A673 (cell line): Measurements from ENCODE around the gene HBA1. TPM values are rescaled to one million over a fixed set of nuclear protein-coding genes. Genes with fewer than 3 reads are reported as not detected.
"Not testable (repeated sequence)": the region's sequence is repeated elsewhere in the genome, so short reads cannot be mapped to it uniquely, and the experiment has no call there.

Experiments used
- BruUV-seq: library from RNA; stranded (reverse); fragments of 400-500 nt; replicated peaks from 2 replicates; lab custom pipeline; 2021; lab: Mats Ljungman, UMichigan
- CTCF ChIA-PET: fragments of 300-600 bp; sonication (Branson Sonifier 250); formaldehyde crosslinking; loops from one replicate; lab custom pipeline; 2022; ENCODE audit warnings: antibody characterized with exemption; lab: Charles Lee
- POLR2A ChIA-PET: fragments of 300-600 bp; sonication (Branson Sonifier 250); formaldehyde crosslinking; loops from one replicate; lab custom pipeline; 2022; ENCODE audit warnings: antibody characterized with exemption; ENCODE audit not compliant: low non-redundant PET; lab: Charles Lee
- DNase-seq: peaks from one replicate; pipeline ENCODE4 v3.0.0-alpha.2; 2015; ENCODE audit warnings: low spot score
- H3K27ac ChIP-seq: fragments of 200-600 bp; sonication (generic); 2 replicates; pipeline ENCODE4 v1.5.1; 2016; ENCODE audit warnings: mixed run types, low read depth, mild to moderate bottlenecking, mixed read lengths, antibody characterized with exemption, low read length; ENCODE audit not compliant: poor library complexity, severe bottlenecking
- H3K27me3 ChIP-seq: fragments of 200-600 bp; sonication (generic); replicated peaks from 2 replicates; pipeline ENCODE4 v1.6.1; 2017; ENCODE audit warnings: mixed run types, low read depth, mild to moderate bottlenecking, mixed read lengths, antibody characterized with exemption, low read length; ENCODE audit not compliant: insufficient read depth, poor library complexity
- H3K36me3 ChIP-seq: fragments of 200-600 bp; sonication (generic); 2 replicates; pipeline ENCODE4 v1.6.1; 2016; ENCODE audit warnings: mixed run types, mild to moderate bottlenecking, mixed read lengths, antibody characterized with exemption, low read length; ENCODE audit not compliant: insufficient read depth, poor library complexity, severe bottlenecking
- H3K4me1 ChIP-seq: fragments of 200-600 bp; sonication (generic); 2 replicates; pipeline ENCODE4 v1.6.1; 2017; ENCODE audit warnings: mixed run types, mild to moderate bottlenecking, mixed read lengths, antibody characterized with exemption, low read length; ENCODE audit not compliant: insufficient read depth, poor library complexity, severe bottlenecking
- H3K4me3 ChIP-seq: fragments of 200-600 bp; sonication (generic); 2 replicates; pipeline ENCODE4 v1.5.1; 2016; ENCODE audit warnings: low read depth, mixed run types, mild to moderate bottlenecking, mixed read lengths, low read length; ENCODE audit not compliant: poor library complexity, severe bottlenecking
- H3K9me3 ChIP-seq: fragments of 200-600 bp; sonication (generic); 2 replicates; pipeline ENCODE4 v1.6.1; 2016; ENCODE audit warnings: mixed run types, low read depth, mild to moderate bottlenecking, mixed read lengths, antibody characterized with exemption, low read length; ENCODE audit not compliant: poor library complexity, severe bottlenecking
- EZH2 ChIP-seq: fragments of 200-600 bp; sonication (generic); IDR thresholded peaks from 2 replicates; pipeline ENCODE4 v1.6.1; 2017; ENCODE audit warnings: borderline replicate concordance, low read depth, mild to moderate bottlenecking, mixed read lengths, antibody characterized with exemption, low read length; ENCODE audit not compliant: poor library complexity, severe bottlenecking
- intact Hi-C: fragments of 100-400 bp; cut with micrococcal nuclease; formaldehyde crosslinking; loops from one replicate; pipeline ENCODE4 v1.10.0; 2022; ENCODE audit not compliant: unreplicated experiment
- total RNA-seq: library from RNA; stranded (reverse); gene quantifications from 2 replicates; pipeline ENCODE4 v1.2.3, GENCODE V29; 2021
- TF ChIP-seq, protein P1 (sequence below): fragments of 300-800, 200-600 bp; sonication (generic); conservative IDR thresholded peaks from 2 replicates; pipeline ENCODE4 v1.5.1; 2017; ENCODE audit warnings: low read depth, mild to moderate bottlenecking, antibody characterized with exemption, low read length, moderate library complexity, mixed read lengths

The HBA1 gene
- total RNA-seq, 1 experiment from 2014 or later: 5.9 TPM

DNA sequence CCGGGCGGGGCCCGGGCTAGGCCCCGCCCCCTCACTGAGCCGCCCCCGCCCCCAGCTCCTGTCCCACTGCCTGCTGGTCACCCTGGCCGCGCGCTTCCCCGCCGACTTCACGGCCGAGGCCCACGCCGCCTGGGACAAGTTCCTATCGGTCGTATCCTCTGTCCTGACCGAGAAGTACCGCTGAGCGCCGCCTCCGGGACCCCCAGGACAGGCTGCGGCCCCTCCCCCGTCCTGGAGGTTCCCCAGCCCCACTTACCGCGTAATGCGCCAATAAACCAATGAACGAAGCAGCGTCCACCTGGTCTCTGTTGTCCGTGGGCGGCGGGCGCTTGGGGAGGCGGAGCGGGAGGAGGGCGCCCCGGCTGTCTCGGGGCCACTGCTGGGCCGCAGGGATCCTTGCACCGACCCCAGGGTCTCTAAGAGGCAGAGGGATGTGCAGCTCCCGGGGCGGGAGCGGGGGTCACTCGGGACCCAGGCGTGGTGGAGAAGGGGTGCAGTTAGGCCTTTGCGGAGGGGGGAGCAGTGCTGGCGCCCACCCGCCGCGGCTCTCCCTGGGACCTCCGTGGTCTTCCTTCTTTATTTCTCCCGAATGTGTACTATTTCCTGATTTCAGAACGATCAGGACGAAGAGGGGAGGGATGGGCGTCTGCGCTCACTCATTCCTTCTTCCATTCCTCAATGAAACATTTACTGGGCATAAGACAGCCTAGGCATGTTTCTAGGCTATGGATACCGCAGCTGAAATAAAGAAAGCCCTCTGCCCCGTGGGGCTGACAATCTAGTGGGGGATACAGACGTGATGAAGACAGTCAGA is 22.1 kb upstream of the HBA1 start:
- CTCF ChIA-PET: no interaction called here
- intact Hi-C loops: no loop called here
- Histone ChIP-seq H3K4me1 (no peaks in the 10 kb centered on the region), H3K27me3 (no peaks in the 10 kb centered on the region), H3K27ac (no peak overlapping the region), H3K4me3 (peak overlapping the region; percentile 57), H3K9me3 (no peaks in the 10 kb centered on the region), H3K36me3 (no peaks in the 10 kb centered on the region)
- peak; percentile 63 for DNase-seq
- TF ChIP-seq, protein P1, sequence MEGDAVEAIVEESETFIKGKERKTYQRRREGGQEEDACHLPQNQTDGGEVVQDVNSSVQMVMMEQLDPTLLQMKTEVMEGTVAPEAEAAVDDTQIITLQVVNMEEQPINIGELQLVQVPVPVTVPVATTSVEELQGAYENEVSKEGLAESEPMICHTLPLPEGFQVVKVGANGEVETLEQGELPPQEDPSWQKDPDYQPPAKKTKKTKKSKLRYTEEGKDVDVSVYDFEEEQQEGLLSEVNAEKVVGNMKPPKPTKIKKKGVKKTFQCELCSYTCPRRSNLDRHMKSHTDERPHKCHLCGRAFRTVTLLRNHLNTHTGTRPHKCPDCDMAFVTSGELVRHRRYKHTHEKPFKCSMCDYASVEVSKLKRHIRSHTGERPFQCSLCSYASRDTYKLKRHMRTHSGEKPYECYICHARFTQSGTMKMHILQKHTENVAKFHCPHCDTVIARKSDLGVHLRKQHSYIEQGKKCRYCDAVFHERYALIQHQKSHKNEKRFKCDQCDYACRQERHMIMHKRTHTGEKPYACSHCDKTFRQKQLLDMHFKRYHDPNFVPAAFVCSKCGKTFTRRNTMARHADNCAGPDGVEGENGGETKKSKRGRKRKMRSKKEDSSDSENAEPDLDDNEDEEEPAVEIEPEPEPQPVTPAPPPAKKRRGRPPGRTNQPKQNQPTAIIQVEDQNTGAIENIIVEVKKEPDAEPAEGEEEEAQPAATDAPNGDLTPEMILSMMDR: no peak
- no peak for TF ChIP-seq EZH2
- POLR2A ChIA-PET: no interaction called here
- no TSS peak for BruUV-seq

DNA sequence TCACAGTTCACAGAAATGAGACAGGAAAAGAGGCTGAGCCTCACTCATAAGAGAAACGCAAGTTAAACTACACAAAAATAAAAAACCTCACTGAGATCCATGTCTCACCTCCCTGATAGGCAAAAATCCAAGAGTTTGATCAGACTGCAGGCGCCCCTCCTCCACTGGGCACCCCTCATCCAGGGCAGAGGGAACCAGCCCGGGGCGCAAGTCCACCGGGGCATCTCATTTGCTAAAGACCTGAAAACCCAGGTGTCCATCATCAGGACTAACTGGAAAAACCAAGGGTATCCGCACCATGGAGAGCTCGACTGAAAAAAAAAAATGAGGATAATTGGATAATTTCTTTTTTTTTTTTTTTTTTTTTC is 21.5 kb upstream of the HBA1 start:
- H3K9me3 ChIP-seq: no peaks in the 10 kb centered on the region
- H3K4me1 ChIP-seq: no peaks in the 10 kb centered on the region
- no peaks in the 10 kb centered on the region for H3K36me3 ChIP-seq
- POLR2A ChIA-PET: no interaction called here
- DNase-seq: no peak
- CTCF ChIA-PET: no interaction called here
- H3K27me3 ChIP-seq: no peaks in the 10 kb centered on the region
- no peak overlapping the region for H3K27ac ChIP-seq
- peak overlapping the region; percentile 57 for H3K4me3 ChIP-seq
- intact Hi-C loops: no loop called here
- no TSS peak for BruUV-seq
- no peak for TF ChIP-seq EZH2
- TF ChIP-seq, protein P1: no peak

DNA sequence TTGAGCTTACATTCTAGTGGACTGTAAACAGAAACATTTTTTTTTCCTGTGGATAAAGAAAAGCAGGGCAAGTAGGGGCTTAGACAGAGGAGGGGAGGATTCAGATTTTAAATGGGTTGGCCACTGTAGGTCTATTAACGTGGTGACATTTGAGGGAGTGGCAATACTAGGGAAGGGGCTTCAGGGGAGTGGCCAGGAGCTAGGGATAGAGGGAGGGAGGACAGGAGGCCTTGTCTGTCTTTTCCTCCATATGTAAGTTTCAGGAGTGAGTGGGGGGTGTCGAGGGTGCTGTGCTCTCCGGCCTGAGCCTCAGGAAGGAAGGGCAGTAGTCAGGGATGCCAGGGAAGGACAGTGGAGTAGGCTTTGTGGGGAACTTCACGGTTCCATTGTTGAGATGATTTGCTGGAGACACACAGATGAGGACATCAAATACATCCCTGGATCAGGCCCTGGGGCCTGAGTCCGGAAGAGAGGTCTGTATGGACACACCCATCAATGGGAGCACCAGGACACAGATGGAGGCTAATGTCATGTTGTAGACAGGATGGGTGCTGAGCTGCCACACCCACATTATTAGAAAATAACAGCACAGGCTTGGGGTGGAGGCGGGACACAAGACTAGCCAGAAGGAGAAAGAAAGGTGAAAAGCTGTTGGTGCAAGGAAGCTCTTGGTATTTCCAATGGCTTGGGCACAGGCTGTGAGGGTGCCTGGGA is 17.2 kb upstream of the HBA1 start:
- ChIA-PET POLR2A (interaction anchor here (0.6 kb wide), 1 partner anchor 238 kb away, joined by 3 read pairs; the partner anchor contains the start of gene NME4), CTCF (no interaction called here)
- DNase-seq: no peak
- no peaks in the 10 kb centered on the region for H3K4me1 ChIP-seq
- intact Hi-C loops: no loop called here
- H3K27me3 ChIP-seq: no peaks in the 10 kb centered on the region
- no TSS peak for BruUV-seq
- H3K9me3 ChIP-seq: no peaks in the 10 kb centered on the region
- H3K4me3 ChIP-seq: no peak overlapping the region
- H3K27ac ChIP-seq: no peak overlapping the region
- H3K36me3 ChIP-seq: no peaks in the 10 kb centered on the region
- TF ChIP-seq, protein P1: no peak
- TF ChIP-seq EZH2: no peak

DNA sequence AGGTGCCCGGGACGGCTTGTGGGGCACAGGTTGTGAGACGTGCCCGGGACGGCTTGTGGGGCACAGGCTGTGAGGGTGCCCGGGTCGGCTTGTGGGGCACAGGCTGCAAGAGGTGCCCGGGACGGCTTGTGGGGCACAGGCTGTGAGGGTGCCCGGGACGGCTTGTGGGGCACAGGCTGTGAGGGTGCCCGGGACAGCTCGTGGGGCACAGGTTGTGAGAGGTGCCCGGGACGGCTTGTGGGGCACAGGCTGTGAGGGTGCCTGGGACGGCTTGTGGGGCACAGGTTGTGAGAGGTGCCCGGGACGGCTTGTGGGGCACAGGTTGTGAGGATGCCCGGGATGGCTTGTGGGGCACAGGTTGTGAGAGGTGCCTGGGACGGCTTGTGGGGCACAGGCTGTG is 16.2 kb upstream of the HBA1 start:
- H3K4me1 ChIP-seq, H3K36me3 ChIP-seq, DNase-seq, BruUV-seq, CTCF ChIA-PET, POLR2A ChIA-PET, intact Hi-C loops, H3K9me3 ChIP-seq, H3K4me3 ChIP-seq, H3K27me3 ChIP-seq, H3K27ac ChIP-seq: not testable (repeated sequence)
